Stimulated activated CD4-positive, alpha-beta T cell treated with anti-CD3 and anti-CD28 coated beads, Interleukin-1b, Interleukin-23, amount 100 ng/mL, for 1 hour (primary cell): ENCODE measurements around the gene NXF3.
"Not testable (repeated sequence)": the region's sequence is repeated elsewhere in the genome, so short reads cannot be mapped to it uniquely, and the experiment has no call there.

Experiments
- DNase-seq, 2 donors: peaks; one replicate each; pipeline ENCODE4 v3.0.0-alpha.2; 2020; ENCODE audit warnings: low read depth in 2 of 2

NXF3 gene

GRCh38 chrX:103092942-103093341 is at the start of gene NXF3:
TSS of gene NXF3 (minus strand) at chrX:103093143. CDS start at chrX:103093023, 120 bp downstream.
- DNase-seq = no peak

- DNase-seq = not testable (repeated sequence)
These were observed 43.6 kb upstream of the NXF3 start for GRCh38 chrX:103136528-103136927.

GRCh38 chrX:103124284-103124683 is 31.3 kb upstream of the NXF3 start:
- no peak for DNase-seq

- DNase-seq = no peak
These were observed 27.8 kb upstream of the NXF3 start for GRCh38 chrX:103120748-103121147.

- not testable (repeated sequence) for DNase-seq
These were observed 24.0 kb upstream of the NXF3 start for GRCh38 chrX:103116970-103117369.

GRCh38 chrX:103109497-103109896 is 16.6 kb upstream of the NXF3 start:
- not testable (repeated sequence) for DNase-seq

GRCh38 chrX:103107836-103108235 is 14.9 kb upstream of the NXF3 start:
- no peak for DNase-seq

GRCh38 chrX:103107227-103107737 is 14.3 kb upstream of the NXF3 start:
- DNase-seq = not testable (repeated sequence)

GRCh38 chrX:103104370-103104769 is 11.4 kb upstream of the NXF3 start:
- not testable (repeated sequence) for DNase-seq

GRCh38 chrX:103103866-103104265 is 10.9 kb upstream of the NXF3 start:
- not testable (repeated sequence) for DNase-seq

GRCh38 chrX:103101299-103102042 is 8.5 kb upstream of the NXF3 start:
- DNase-seq = no peak

- DNase-seq = no peak
These were observed 7.5 kb upstream of the NXF3 start for GRCh38 chrX:103100484-103100883.

- DNase-seq = no peak
These were observed 6.7 kb upstream of the NXF3 start for GRCh38 chrX:103099691-103100090.

- DNase-seq = no peak
These were observed 5.5 kb upstream of the NXF3 start for GRCh38 chrX:103098488-103098887.

GRCh38 chrX:103081051-103081450 is 11.9 kb downstream of the NXF3 start:
- no peak for DNase-seq

GRCh38 chrX:103073467-103073866 is 19.5 kb downstream of the NXF3 start:
- no peak for DNase-seq

- DNase-seq = no peak
These were observed 26.3 kb downstream of the NXF3 start for GRCh38 chrX:103066606-103067005.

GRCh38 chrX:103063918-103064434 is 29.0 kb downstream of the NXF3 start, which contains the start of gene BEX1:
TSS of gene BEX1 (minus strand) at chrX:103064171. CDS start at chrX:103063274, 897 bp downstream.
- DNase-seq = no peak

- no peak for DNase-seq
These were observed 29.6 kb downstream of the NXF3 start for GRCh38 chrX:103063191-103063845.

GRCh38 chrX:103061486-103061885 is 31.5 kb downstream of the NXF3 start:
- DNase-seq = no peak

- no peak for DNase-seq
These were observed 36.0 kb downstream of the NXF3 start for GRCh38 chrX:103056902-103057301.

- DNase-seq = no peak
These were observed 40.3 kb downstream of the NXF3 start for GRCh38 chrX:103052625-103053024.
